Right renal pelvis (tissue), 4 donors: Measurements from ENCODE around the gene ATP11A. TPM values are rescaled to one million over a fixed set of nuclear protein-coding genes. Genes with fewer than 3 reads are reported as not detected.

Experiments
- DNase-seq, 4 donors: peaks; one replicate each; pipeline ENCODE4 v3.0.0-alpha.2; 2013; ENCODE audit warnings: low read depth in 4 of 4, low spot score in 3 of 4, missing footprints in 1 of 4
- polyA plus RNA-seq, 4 donors: library from polyadenylated mRNA; unstranded; fragments of 120-200 nt; gene quantifications; one replicate each; pipeline ENCODE4 v1.2.1, GENCODE V29; 2013; ENCODE audit not compliant: insufficient read length in 4 of 4

ATP11A gene
- polyA plus RNA-seq, 4 donors, result 47.2 to 53.3 (median 48.0) TPM

- no peak for DNase-seq
Measured at GRCh38 chr13:112771139-112771876, 81.5 kb downstream of the ATP11A start.

GRCh38 chr13:112771877-112772538 lies 82.2 kb downstream of the ATP11A start:
- DNase-seq, result no peak

GRCh38 chr13:112772539-112772909 lies 82.7 kb downstream of the ATP11A start:
- DNase-seq, result no peak

- no peak for DNase-seq
Measured at GRCh38 chr13:112772929-112773328, 83.1 kb downstream of the ATP11A start.

- no peak for DNase-seq
Measured at GRCh38 chr13:112773601-112774447, 84.0 kb downstream of the ATP11A start.

- no peak for DNase-seq
Measured at GRCh38 chr13:112774448-112774792, 84.6 kb downstream of the ATP11A start.

- no peak for DNase-seq
Measured at GRCh38 chr13:112774829-112775565, 85.2 kb downstream of the ATP11A start.

- DNase-seq, result no peak
Measured at GRCh38 chr13:112775791-112776279, 86.0 kb downstream of the ATP11A start.

GRCh38 chr13:112776354-112776753 lies 86.5 kb downstream of the ATP11A start:
- no peak for DNase-seq

- DNase-seq, result no peak
Measured at GRCh38 chr13:112776971-112777370, 87.1 kb downstream of the ATP11A start.

- no peak for DNase-seq
Measured at GRCh38 chr13:112777637-112778406, 88.0 kb downstream of the ATP11A start.

- DNase-seq, result no peak
Measured at GRCh38 chr13:112779856-112780604, 90.2 kb downstream of the ATP11A start.

- no peak for DNase-seq
Measured at GRCh38 chr13:112781287-112781686, 91.4 kb downstream of the ATP11A start.

- DNase-seq, result no peak
Measured at GRCh38 chr13:112781881-112782361, 92.1 kb downstream of the ATP11A start.

- DNase-seq, result no peak
Measured at GRCh38 chr13:112782429-112783010, 92.7 kb downstream of the ATP11A start.

GRCh38 chr13:112783135-112783977 lies 93.5 kb downstream of the ATP11A start:
- no peak for DNase-seq

GRCh38 chr13:112783978-112784371 lies 94.1 kb downstream of the ATP11A start:
- no peak for DNase-seq
